Ovary (tissue), 9 donors: ENCODE results near the gene RASA3. TPM values are rescaled to one million over a fixed set of nuclear protein-coding genes. Genes with fewer than 3 reads are reported as not detected.

Experiments
- DNase-seq, 5 donors: peaks; one replicate each; pipeline ENCODE4 v3.0.0-alpha.2; 2019 to 2020
- H3K27ac ChIP-seq, 2 donors: fragments of 200-600 bp; one replicate each; pipeline versions ENCODE4 v1.5.1 to v1.8.0; 2019 to 2022
- H3K27me3 ChIP-seq: fragments of 200-600 bp; one replicate; pipeline ENCODE4 v1.8.0; 2022
- H3K36me3 ChIP-seq: fragments of 200-600 bp; sonication (generic); one replicate; pipeline ENCODE4 v1.5.1; 2019
- H3K4me1 ChIP-seq: one replicate; pipeline ENCODE4 v1.8.1; 2013; ENCODE audit warnings: mild to moderate bottlenecking, moderate library complexity; ENCODE audit not compliant: insufficient read depth
- H3K4me3 ChIP-seq: fragments of 200-600 bp; sonication (generic); one replicate; pipeline ENCODE4 v1.5.1; 2017
- H3K9me3 ChIP-seq, 2 donors: fragments of 200-600 bp in 1 of 2; sonication (generic) in 1 of 2; one replicate each; pipeline versions ENCODE4 v1.5.1 to v1.8.1; 2013 to 2019; ENCODE audit warnings: mild to moderate bottlenecking in 1 of 2, moderate library complexity in 1 of 2
- CTCF ChIP-seq, 3 donors: fragments of 450-650 bp in 2 of 3; fragments of 200-600 bp in 1 of 3; IDR thresholded peaks; one replicate each; pipeline versions ENCODE4 v1.5.1 to v1.8.0; 2016 to 2022; ENCODE audit warnings: antibody characterized with exemption in 3 of 3, mild to moderate bottlenecking in 1 of 3
- EP300 ChIP-seq: sonication (generic); formaldehyde crosslinking; IDR thresholded peaks from one replicate; pipeline ENCODE4 v1.6.1; 2017; ENCODE audit warnings: antibody characterized with exemption
- POLR2A ChIP-seq: fragments of 450-650 bp; IDR thresholded peaks from one replicate; pipeline ENCODE4 v1.6.1; 2017; ENCODE audit warnings: antibody characterized with exemption, mild to moderate bottlenecking, moderate library complexity
- WGBS, 3 donors: extraction: QIAGEN DNeasy Blood & Tissue Kit in 1 of 3; methylation state at CpG; one replicate each; pipeline versions ENCODE4 v1.1.5 to v1.1.7; 2013 to 2017; 5-methylcytosine and 5-hydroxymethylcytosine counted together
- intact Hi-C, 4 donors: fragments of 100-400 bp; cut with DNase I; formaldehyde crosslinking; loops; one replicate each; pipeline versions ENCODE4 v1.11.0 to v1.15.1; 2022 to 2023
- polyA plus RNA-seq, 2 donors: library from polyadenylated mRNA; stranded (reverse); fragments of 200-250 nt in 1 of 2; fragments of 350-450 nt in 1 of 2; fragmentation: Illumina TruSeq in 1 of 2; extraction: RNeasy Lipid Tissue Mini Kit (QIAGEN cat#74804) in 1 of 2; gene quantifications; one replicate each; pipeline ENCODE4 v1.2.3, GENCODE V29; 2013 to 2014
- total RNA-seq, 7 donors: library from RNA; depleted of rRNA in 2 of 7; stranded (reverse); fragments of >200 nt in 2 of 7; fragmentation: NEBNext Ultra II Directional in 3 of 7; extraction: Animal tissue kit (Norgen Biotek cat#: 25700) in 3 of 7; gene quantifications; one replicate each; pipeline versions ENCODE4 v1.1.0 to v1.2.4, GENCODE V29; 2016 to 2023
- donor health status: DM: no; HTN: no; CAD: no; lungs with moderate emphysema.
- donor health status: DM: no; HTN: no; CAD: no.
- donor health status: Bipolar disorder and iron deficiency.
- donor health status: DM: yes; HTN: yes; CAD: no.
- donor health status: DM: no; HTN: no; CAD: no.
- donor health status: DM: yes; HTN: yes; CAD: no.

The RASA3 gene
- total and polyA plus RNA-seq, 9 donors, result 5.4 to 16.9 (median 9.4) TPM

DNA sequence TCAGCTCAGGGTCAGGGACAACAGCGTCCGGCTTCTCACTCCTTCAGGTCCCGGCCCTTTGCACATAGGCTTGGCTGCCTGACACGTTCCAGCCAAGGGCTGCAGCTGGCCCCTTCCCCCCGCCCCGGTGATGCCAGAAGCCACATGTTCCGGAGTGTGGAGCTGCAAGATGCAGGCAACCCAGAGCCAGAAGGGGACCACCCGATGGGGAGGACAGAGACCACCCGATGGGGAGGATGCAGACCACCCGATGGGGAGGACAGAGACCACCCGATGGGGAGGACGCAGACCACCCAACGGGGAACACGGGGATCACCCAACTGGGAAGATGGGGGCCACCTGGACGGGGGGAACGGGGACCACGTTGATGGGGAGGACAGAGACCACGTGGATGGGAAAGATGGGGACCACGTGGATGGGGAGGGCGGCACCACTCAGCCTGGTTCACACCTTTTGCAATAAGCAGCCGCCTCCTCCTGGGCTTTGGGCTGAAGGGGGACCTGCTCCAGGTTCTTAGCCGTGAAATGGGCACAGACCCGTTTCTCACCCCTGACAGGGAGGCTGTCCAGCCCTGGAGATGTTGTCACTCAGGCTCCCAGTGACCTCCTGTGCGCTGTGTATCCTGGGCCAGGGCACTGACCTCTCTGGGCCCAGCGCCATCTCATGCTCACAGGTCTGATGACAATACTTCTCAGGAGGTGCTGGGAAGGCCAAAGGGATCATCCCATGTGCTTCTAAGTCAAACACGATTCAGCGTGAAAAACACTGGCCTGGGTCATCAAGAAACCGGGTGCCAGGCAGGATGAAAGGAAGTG lies 193.1 kb downstream of the RASA3 start:
- intact Hi-C loops, result no loop called here
- WGBS, 3 donors, result 50 to 63% (median 54%) methylated on average over 28 of the region's 28 CpGs
- no peaks in the 10 kb centered on the region for H3K4me1 ChIP-seq
- H3K36me3 ChIP-seq, result no peaks in the 10 kb centered on the region
- DNase-seq, result no peak
- no peaks in the 10 kb centered on the region for H3K9me3 ChIP-seq
- H3K4me3 ChIP-seq, result no peak overlapping the region
- no peak for TF ChIP-seq POLR2A
- TF ChIP-seq EP300, result no peak
- TF ChIP-seq CTCF (IDR thresholded peaks at IDR 0.05), result no peak
- H3K27me3 ChIP-seq, result no peaks in the 10 kb centered on the region
- no peak overlapping the region for H3K27ac ChIP-seq

DNA sequence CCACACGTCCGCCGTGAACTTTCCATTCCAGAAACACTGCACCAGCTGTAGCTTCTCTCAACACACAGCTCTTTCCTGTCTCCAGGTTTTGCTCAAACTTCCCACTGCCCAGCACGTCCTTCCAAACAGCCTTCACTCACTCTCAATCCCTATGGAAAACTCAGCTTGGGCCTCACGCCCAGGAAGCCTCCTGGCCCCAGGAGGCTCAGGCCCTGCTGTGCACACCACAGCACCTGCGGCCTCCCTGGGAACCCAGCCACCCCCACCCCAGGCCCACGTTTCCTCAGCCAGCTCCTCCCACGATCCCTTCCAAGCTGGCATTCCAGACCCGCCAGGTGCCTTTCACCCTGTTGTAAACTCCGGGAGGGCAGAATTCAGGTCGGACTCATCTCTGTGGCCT lies 193.7 kb downstream of the RASA3 start:
- Histone ChIP-seq H3K4me1 (no peaks in the 10 kb centered on the region), H3K4me3 (no peak overlapping the region), H3K36me3 (no peaks in the 10 kb centered on the region), H3K27me3 (no peaks in the 10 kb centered on the region), H3K27ac (no peak overlapping the region), H3K9me3 (no peaks in the 10 kb centered on the region)
- intact Hi-C loops, result no loop called here
- TF ChIP-seq CTCF (IDR thresholded peaks at IDR 0.05) (no peak), EP300 (no peak), POLR2A (no peak)
- 13 to 23% (median 13%) methylated on average over 11 of the region's 11 CpGs for WGBS, 3 donors
- DNase-seq, result no peak

DNA sequence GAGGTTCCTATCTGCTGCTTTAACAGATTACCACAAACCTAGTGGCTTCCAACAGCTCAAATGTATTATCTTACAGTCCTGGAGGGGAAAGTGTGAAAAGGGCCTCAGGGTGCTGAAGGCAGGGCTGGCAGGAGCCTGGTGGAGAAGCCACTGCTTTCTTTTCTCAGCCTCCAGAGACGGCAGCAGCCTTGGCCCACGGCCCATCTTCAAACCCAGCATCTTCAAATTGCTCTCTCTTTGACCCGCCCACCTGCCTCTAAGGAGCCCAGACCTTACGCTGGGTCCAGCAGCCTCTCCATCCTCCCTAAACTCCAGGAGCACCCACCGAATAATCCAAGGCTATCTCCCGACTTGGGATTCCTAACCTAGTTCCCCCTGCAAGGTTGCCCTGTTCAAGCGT lies 194.2 kb downstream of the RASA3 start:
- no peaks in the 10 kb centered on the region for H3K36me3 ChIP-seq
- no peak overlapping the region for H3K4me3 ChIP-seq
- TF ChIP-seq CTCF (IDR thresholded peaks at IDR 0.05) (no peak), POLR2A (no peak), EP300 (no peak)
- no peak overlapping the region for H3K27ac ChIP-seq
- no peaks in the 10 kb centered on the region for H3K9me3 ChIP-seq
- no peaks in the 10 kb centered on the region for H3K4me1 ChIP-seq
- intact Hi-C loops, result no loop called here
- DNase-seq, result no peak
- no peaks in the 10 kb centered on the region for H3K27me3 ChIP-seq
- WGBS, 3 donors, result 26 to 33% (median 30%) methylated on average over 7 of the region's 7 CpGs

DNA sequence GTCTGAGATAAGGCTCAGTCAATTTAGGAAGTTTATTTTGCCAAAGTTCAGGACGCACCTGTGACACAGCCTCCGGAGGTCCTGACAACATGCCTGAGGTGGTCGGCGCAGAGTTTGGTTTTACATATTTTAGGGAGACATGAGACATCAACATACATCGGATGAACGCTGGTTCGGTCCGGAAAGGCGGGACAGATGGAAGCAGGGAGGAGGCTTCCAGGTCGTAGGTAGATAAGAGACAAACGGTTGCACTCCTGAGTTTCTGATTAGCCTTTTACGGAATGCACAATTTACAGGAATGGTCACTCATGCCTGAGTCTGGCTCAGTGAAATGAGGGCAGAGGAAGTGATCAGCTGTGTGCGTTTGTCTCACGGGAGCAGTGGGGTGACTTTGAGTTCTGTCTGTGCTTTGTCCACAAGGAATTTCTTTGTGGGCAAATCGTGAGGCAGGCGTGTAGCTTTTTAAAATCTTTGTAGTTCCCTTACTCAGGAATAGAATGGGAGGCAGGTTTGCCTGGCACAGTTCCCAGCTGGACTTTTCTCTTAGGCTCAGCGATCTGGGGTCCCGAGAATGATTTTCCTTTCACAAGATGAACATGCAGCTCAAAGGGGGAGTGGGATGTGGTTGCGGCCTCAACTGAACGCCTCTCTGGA lies 194.8 kb downstream of the RASA3 start:
- intact Hi-C loops, result no loop called here
- no peaks in the 10 kb centered on the region for H3K36me3 ChIP-seq
- H3K9me3 ChIP-seq, result no peaks in the 10 kb centered on the region
- TF ChIP-seq EP300 (no peak), CTCF (IDR thresholded peaks at IDR 0.05) (no peak), POLR2A (no peak)
- 57 to 72% (median 66%) methylated on average over 20 of the region's 20 CpGs for WGBS, 3 donors
- no peaks in the 10 kb centered on the region for H3K27me3 ChIP-seq
- H3K27ac ChIP-seq, result no peak overlapping the region
- no peak for DNase-seq
- no peak overlapping the region for H3K4me3 ChIP-seq
- H3K4me1 ChIP-seq, result no peaks in the 10 kb centered on the region
